ENCODE results near the gene NSUN3.

NSUN3 gene

GRCh38 chr3:94156626-94157025 lies 93.8 kb downstream of the NSUN3 start:
- no peak for DNase-seq (ENCODE audit: low spot score)

GRCh38 chr3:94158512-94158911 lies 95.7 kb downstream of the NSUN3 start:
- DNase-seq (ENCODE audit: low spot score), result no peak
- no peak for TF ChIP-seq CTCF (IDR thresholded peaks at IDR 0.05; ENCODE audit: extremely low read depth, missing control alignments)

More at GRCh38 chr3:94156626-94157025, 93.8 kb downstream of the NSUN3 start:
- TF ChIP-seq CTCF (IDR thresholded peaks at IDR 0.05; ENCODE audit: extremely low read depth, missing control alignments), result no peak

GRCh38 chr3:94159062-94159828 lies 96.4 kb downstream of the NSUN3 start:
- no peak for DNase-seq (ENCODE audit: low spot score)

GRCh38 chr3:94162700-94163099 lies 99.8 kb downstream of the NSUN3 start:
- no peak for DNase-seq (ENCODE audit: low spot score)
- TF ChIP-seq CTCF (IDR thresholded peaks at IDR 0.05; ENCODE audit: extremely low read depth, missing control alignments), result no peak

More at GRCh38 chr3:94159062-94159828, 96.4 kb downstream of the NSUN3 start:
- TF ChIP-seq CTCF (IDR thresholded peaks at IDR 0.05; ENCODE audit: extremely low read depth, missing control alignments), result no peak

GRCh38 chr3:94167346-94167745 lies 104.5 kb downstream of the NSUN3 start:
- no peak for TF ChIP-seq CTCF (IDR thresholded peaks at IDR 0.05; ENCODE audit: extremely low read depth, missing control alignments)
- no peak for DNase-seq (ENCODE audit: low spot score)

GRCh38 chr3:94167796-94168195 lies 104.9 kb downstream of the NSUN3 start:
- DNase-seq (ENCODE audit: low spot score), result no peak
- no peak for TF ChIP-seq CTCF (IDR thresholded peaks at IDR 0.05; ENCODE audit: extremely low read depth, missing control alignments)

GRCh38 chr3:94171954-94172353 lies 109.1 kb downstream of the NSUN3 start:
- DNase-seq (ENCODE audit: low spot score), result no peak
- TF ChIP-seq CTCF (IDR thresholded peaks at IDR 0.05; ENCODE audit: extremely low read depth, missing control alignments), result no peak
